Adipocyte (in vitro differentiated cells): Measurements from ENCODE around the gene ME3.
"Not testable (repeated sequence)": the region's sequence is repeated elsewhere in the genome, so short reads cannot be mapped to it uniquely, and the experiment has no call there.

Source experiments
- DNase-seq: peaks from one replicate; pipeline ENCODE4 v3.0.0-alpha.2; 2015; ENCODE audit warnings: low read depth
- H3K27me3 ChIP-seq: replicated peaks from 2 replicates; pipeline ENCODE4 v1.7.0; 2013; ENCODE audit warnings: mild to moderate bottlenecking, low read length, moderate library complexity; ENCODE audit not compliant: control insufficient read depth, insufficient read depth
- H3K36me3 ChIP-seq: 2 replicates; pipeline ENCODE4 v1.7.0; 2013; ENCODE audit warnings: low read length, mild to moderate bottlenecking, moderate library complexity; ENCODE audit not compliant: control insufficient read depth, insufficient read depth, severe bottlenecking
- H3K4me1 ChIP-seq: 2 replicates; pipeline ENCODE4 v1.7.0; 2013; ENCODE audit warnings: mild to moderate bottlenecking, low read length, moderate library complexity; ENCODE audit not compliant: control insufficient read depth, insufficient read depth
- H3K4me3 ChIP-seq: 2 replicates; pipeline ENCODE4 v1.7.0; 2013; ENCODE audit warnings: mild to moderate bottlenecking, low read length, moderate library complexity
- H3K9ac ChIP-seq: 2 replicates; pipeline ENCODE4 v1.7.0; 2013; ENCODE audit warnings: mild to moderate bottlenecking, low read length, moderate library complexity
- H3K9me3 ChIP-seq: 2 replicates; pipeline ENCODE4 v1.7.0; 2013; ENCODE audit warnings: mild to moderate bottlenecking, low read length, moderate library complexity; ENCODE audit not compliant: control insufficient read depth

ME3 gene

GRCh38 chr11:86660736-86661135 is 11.7 kb downstream of the ME3 start:
- Histone ChIP-seq H3K36me3 (peaks cover 20% of the 10 kb centered on the region), H3K4me1 (peaks cover 28% of the 10 kb centered on the region), H3K27me3 (no peaks in the 10 kb centered on the region), H3K9ac (no peak overlapping the region), H3K4me3 (no peak overlapping the region), H3K9me3 (no peaks in the 10 kb centered on the region)
- no peak for DNase-seq

- no peak overlapping the region for H3K4me3 ChIP-seq
- peaks cover 15% of the 10 kb centered on the region for H3K36me3 ChIP-seq
- H3K4me1 ChIP-seq, result peaks cover 28% of the 10 kb centered on the region
- H3K27me3 ChIP-seq, result no peaks in the 10 kb centered on the region
- H3K9ac ChIP-seq, result no peak overlapping the region
- no peaks in the 10 kb centered on the region for H3K9me3 ChIP-seq
- peak; percentile 58 for DNase-seq
Observed at GRCh38 chr11:86660088-86660487, 12.3 kb downstream of the ME3 start.

GRCh38 chr11:86658534-86658933 is 13.9 kb downstream of the ME3 start:
- no peaks in the 10 kb centered on the region for H3K9me3 ChIP-seq
- H3K9ac ChIP-seq, result no peak overlapping the region
- no peak for DNase-seq
- peaks cover 4% of the 10 kb centered on the region for H3K36me3 ChIP-seq
- peaks cover 28% of the 10 kb centered on the region for H3K4me1 ChIP-seq
- H3K27me3 ChIP-seq, result no peaks in the 10 kb centered on the region
- no peak overlapping the region for H3K4me3 ChIP-seq

- not testable (repeated sequence) for H3K36me3 ChIP-seq, H3K4me3 ChIP-seq, H3K27me3 ChIP-seq, H3K9me3 ChIP-seq, DNase-seq, H3K9ac ChIP-seq
- peaks cover 15% of the 10 kb centered on the region for H3K4me1 ChIP-seq
Observed at GRCh38 chr11:86645212-86645611, 27.2 kb downstream of the ME3 start.

- no peaks in the 10 kb centered on the region for H3K27me3 ChIP-seq
- H3K4me3 ChIP-seq, result peak overlapping the region; percentile 20
- peaks cover 3% of the 10 kb centered on the region for H3K9me3 ChIP-seq
- no peak for DNase-seq
- H3K9ac ChIP-seq, result no peak overlapping the region
- no peaks in the 10 kb centered on the region for H3K36me3 ChIP-seq
- peaks cover 15% of the 10 kb centered on the region for H3K4me1 ChIP-seq
Observed at GRCh38 chr11:86644291-86644690, 28.1 kb downstream of the ME3 start.

- peaks cover 15% of the 10 kb centered on the region for H3K4me1 ChIP-seq
- no peaks in the 10 kb centered on the region for H3K36me3 ChIP-seq
- H3K27me3 ChIP-seq, result no peaks in the 10 kb centered on the region
- H3K4me3 ChIP-seq, result no peak overlapping the region
- H3K9me3 ChIP-seq, result no peaks in the 10 kb centered on the region
- H3K9ac ChIP-seq, result no peak overlapping the region
- DNase-seq, result no peak
Observed at GRCh38 chr11:86641537-86642261, 30.7 kb downstream of the ME3 start.

- Histone ChIP-seq H3K4me1 (peaks cover 7% of the 10 kb centered on the region), H3K9ac (no peak overlapping the region), H3K9me3 (no peaks in the 10 kb centered on the region), H3K27me3 (no peaks in the 10 kb centered on the region), H3K36me3 (no peaks in the 10 kb centered on the region), H3K4me3 (no peak overlapping the region)
- no peak for DNase-seq
Observed at GRCh38 chr11:86639137-86639536, 33.3 kb downstream of the ME3 start.

GRCh38 chr11:86638673-86639072 is 33.7 kb downstream of the ME3 start:
- H3K4me3 ChIP-seq, result no peak overlapping the region
- H3K27me3 ChIP-seq, result no peaks in the 10 kb centered on the region
- H3K9ac ChIP-seq, result no peak overlapping the region
- DNase-seq, result no peak
- H3K36me3 ChIP-seq, result no peaks in the 10 kb centered on the region
- H3K4me1 ChIP-seq, result peaks cover 3% of the 10 kb centered on the region
- H3K9me3 ChIP-seq, result no peaks in the 10 kb centered on the region

- no peak overlapping the region for H3K4me3 ChIP-seq
- no peak for DNase-seq
- no peaks in the 10 kb centered on the region for H3K36me3 ChIP-seq
- H3K4me1 ChIP-seq, result peaks cover 9% of the 10 kb centered on the region
- no peak overlapping the region for H3K9ac ChIP-seq
- no peaks in the 10 kb centered on the region for H3K27me3 ChIP-seq
- no peaks in the 10 kb centered on the region for H3K9me3 ChIP-seq
Observed at GRCh38 chr11:86637988-86638387, 34.4 kb downstream of the ME3 start.

GRCh38 chr11:86636275-86636674 is 36.1 kb downstream of the ME3 start:
- DNase-seq, result peak; percentile 25
- no peaks in the 10 kb centered on the region for H3K36me3 ChIP-seq
- H3K4me1 ChIP-seq, result peaks cover 14% of the 10 kb centered on the region
- no peaks in the 10 kb centered on the region for H3K27me3 ChIP-seq
- H3K4me3 ChIP-seq, result no peak overlapping the region
- no peak overlapping the region for H3K9ac ChIP-seq
- H3K9me3 ChIP-seq, result no peaks in the 10 kb centered on the region

GRCh38 chr11:86632499-86633269 is 39.7 kb downstream of the ME3 start:
- Histone ChIP-seq H3K4me3 (no peak overlapping the region), H3K27me3 (no peaks in the 10 kb centered on the region), H3K36me3 (no peaks in the 10 kb centered on the region), H3K9me3 (no peaks in the 10 kb centered on the region), H3K4me1 (peaks cover 38% of the 10 kb centered on the region), H3K9ac (peak overlapping the region; percentile 32)
- peak; percentile 90 for DNase-seq
